ENCODE measurements around the gene TMEM50A.
"Not testable (repeated sequence)": the region's sequence is repeated elsewhere in the genome, so short reads cannot be mapped to it uniquely, and the experiment has no call there.

Gene TMEM50A

DNA sequence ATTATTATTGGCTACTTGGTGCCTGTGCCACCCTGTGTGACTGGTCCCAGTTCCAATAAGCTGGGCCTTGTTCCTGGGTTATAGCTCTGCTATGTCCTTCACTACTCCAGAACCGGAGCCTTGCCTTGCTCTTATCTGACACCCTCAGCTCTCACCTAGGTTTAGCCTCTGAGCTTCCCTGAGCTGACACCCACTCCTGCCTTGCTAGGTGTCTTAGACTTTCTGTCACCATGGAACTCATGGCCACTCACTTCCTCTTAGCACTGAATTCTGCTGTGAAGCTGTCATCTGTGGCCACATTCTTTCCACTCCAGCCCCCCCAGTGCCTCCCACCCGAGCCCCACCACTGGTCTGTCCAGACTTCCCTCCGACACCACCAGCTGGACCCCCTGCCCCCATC lies 51.6 kb downstream of the TMEM50A start:
- FAIRE-seq, result not testable (repeated sequence)

GRCh38 chr1:25392841-25393240 lies 54.7 kb downstream of the TMEM50A start:
- no peak for FAIRE-seq

GRCh38 chr1:25397549-25397948 lies 59.4 kb downstream of the TMEM50A start:
- not testable (repeated sequence) for FAIRE-seq

- FAIRE-seq, result not testable (repeated sequence)
Measured at GRCh38 chr1:25398079-25398478, 59.9 kb downstream of the TMEM50A start.

- not testable (repeated sequence) for FAIRE-seq
Measured at GRCh38 chr1:25402947-25403803, 65.0 kb downstream of the TMEM50A start.

GRCh38 chr1:25405731-25406305 lies 67.7 kb downstream of the TMEM50A start:
- not testable (repeated sequence) for FAIRE-seq

GRCh38 chr1:25409641-25410427 lies 71.7 kb downstream of the TMEM50A start:
- FAIRE-seq, result not testable (repeated sequence)
